A673 (cell line): ENCODE data around the gene PWWP2A. TPM values are rescaled to one million over a fixed set of nuclear protein-coding genes. Genes with fewer than 3 reads are reported as not detected.

Experiments used
- BruUV-seq: library from RNA; stranded (reverse); fragments of 400-500 nt; replicated peaks from 2 replicates; lab custom pipeline; 2021; lab: Mats Ljungman, UMichigan
- CTCF ChIA-PET: fragments of 300-600 bp; sonication (Branson Sonifier 250); formaldehyde crosslinking; loops from one replicate; lab custom pipeline; 2022; ENCODE audit warnings: antibody characterized with exemption; lab: Charles Lee
- POLR2A ChIA-PET: fragments of 300-600 bp; sonication (Branson Sonifier 250); formaldehyde crosslinking; loops from one replicate; lab custom pipeline; 2022; ENCODE audit warnings: antibody characterized with exemption; ENCODE audit not compliant: low non-redundant PET; lab: Charles Lee
- DNase-seq: peaks from one replicate; pipeline ENCODE4 v3.0.0-alpha.2; 2015; ENCODE audit warnings: low spot score
- H3K27ac ChIP-seq: fragments of 200-600 bp; sonication (generic); 2 replicates; pipeline ENCODE4 v1.5.1; 2016; ENCODE audit warnings: mixed run types, low read depth, mild to moderate bottlenecking, mixed read lengths, antibody characterized with exemption, low read length; ENCODE audit not compliant: poor library complexity, severe bottlenecking
- H3K27me3 ChIP-seq: fragments of 200-600 bp; sonication (generic); replicated peaks from 2 replicates; pipeline ENCODE4 v1.6.1; 2017; ENCODE audit warnings: mixed run types, low read depth, mild to moderate bottlenecking, mixed read lengths, antibody characterized with exemption, low read length; ENCODE audit not compliant: insufficient read depth, poor library complexity
- H3K36me3 ChIP-seq: fragments of 200-600 bp; sonication (generic); 2 replicates; pipeline ENCODE4 v1.6.1; 2016; ENCODE audit warnings: mixed run types, mild to moderate bottlenecking, mixed read lengths, antibody characterized with exemption, low read length; ENCODE audit not compliant: insufficient read depth, poor library complexity, severe bottlenecking
- H3K4me1 ChIP-seq: fragments of 200-600 bp; sonication (generic); 2 replicates; pipeline ENCODE4 v1.6.1; 2017; ENCODE audit warnings: mixed run types, mild to moderate bottlenecking, mixed read lengths, antibody characterized with exemption, low read length; ENCODE audit not compliant: insufficient read depth, poor library complexity, severe bottlenecking
- H3K4me3 ChIP-seq: fragments of 200-600 bp; sonication (generic); 2 replicates; pipeline ENCODE4 v1.5.1; 2016; ENCODE audit warnings: low read depth, mixed run types, mild to moderate bottlenecking, mixed read lengths, low read length; ENCODE audit not compliant: poor library complexity, severe bottlenecking
- H3K9me3 ChIP-seq: fragments of 200-600 bp; sonication (generic); 2 replicates; pipeline ENCODE4 v1.6.1; 2016; ENCODE audit warnings: mixed run types, low read depth, mild to moderate bottlenecking, mixed read lengths, antibody characterized with exemption, low read length; ENCODE audit not compliant: poor library complexity, severe bottlenecking
- EZH2 ChIP-seq: fragments of 200-600 bp; sonication (generic); IDR thresholded peaks from 2 replicates; pipeline ENCODE4 v1.6.1; 2017; ENCODE audit warnings: borderline replicate concordance, low read depth, mild to moderate bottlenecking, mixed read lengths, antibody characterized with exemption, low read length; ENCODE audit not compliant: poor library complexity, severe bottlenecking
- intact Hi-C: fragments of 100-400 bp; cut with micrococcal nuclease; formaldehyde crosslinking; loops from one replicate; pipeline ENCODE4 v1.10.0; 2022; ENCODE audit not compliant: unreplicated experiment
- total RNA-seq: library from RNA; stranded (reverse); gene quantifications from 2 replicates; pipeline ENCODE4 v1.2.3, GENCODE V29; 2021
- TF ChIP-seq, protein P1 (sequence below): fragments of 300-800, 200-600 bp; sonication (generic); conservative IDR thresholded peaks from 2 replicates; pipeline ENCODE4 v1.5.1; 2017; ENCODE audit warnings: low read depth, mild to moderate bottlenecking, antibody characterized with exemption, low read length, moderate library complexity, mixed read lengths

PWWP2A gene
- total RNA-seq, 1 experiment from 2014 or later: 17.7 TPM

DNA sequence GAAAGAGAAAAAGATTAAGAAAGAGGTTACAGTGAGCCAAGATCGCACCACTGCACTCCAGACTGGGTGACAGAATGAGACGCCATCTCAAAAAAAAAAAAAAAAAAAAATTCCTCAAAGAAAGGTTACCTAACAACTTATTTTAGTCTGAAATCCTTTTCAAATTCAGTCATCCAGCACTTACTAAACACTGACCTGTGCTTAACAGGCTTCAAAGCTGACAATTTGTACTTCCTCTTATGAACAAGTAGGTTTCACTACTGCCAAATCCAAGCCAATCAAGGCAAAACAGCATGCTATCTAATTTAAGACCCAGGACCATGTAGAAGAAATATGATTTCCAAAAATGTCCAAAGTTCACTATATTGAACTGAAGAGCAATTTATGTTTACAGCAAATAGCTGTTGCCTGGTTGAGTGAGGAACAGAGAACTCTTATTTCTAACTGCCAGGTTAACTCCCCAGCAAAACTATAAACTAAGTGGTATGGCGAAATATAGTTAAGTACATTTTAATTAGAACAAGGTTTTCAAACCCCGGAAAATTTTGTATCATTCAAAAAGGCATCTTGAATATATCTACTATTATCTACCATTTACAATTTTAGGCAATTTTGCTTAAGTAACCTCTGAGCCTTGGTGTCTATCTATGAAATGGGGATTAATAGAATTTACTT is 13.4 kb downstream of the PWWP2A start:
- TF ChIP-seq, protein P1, sequence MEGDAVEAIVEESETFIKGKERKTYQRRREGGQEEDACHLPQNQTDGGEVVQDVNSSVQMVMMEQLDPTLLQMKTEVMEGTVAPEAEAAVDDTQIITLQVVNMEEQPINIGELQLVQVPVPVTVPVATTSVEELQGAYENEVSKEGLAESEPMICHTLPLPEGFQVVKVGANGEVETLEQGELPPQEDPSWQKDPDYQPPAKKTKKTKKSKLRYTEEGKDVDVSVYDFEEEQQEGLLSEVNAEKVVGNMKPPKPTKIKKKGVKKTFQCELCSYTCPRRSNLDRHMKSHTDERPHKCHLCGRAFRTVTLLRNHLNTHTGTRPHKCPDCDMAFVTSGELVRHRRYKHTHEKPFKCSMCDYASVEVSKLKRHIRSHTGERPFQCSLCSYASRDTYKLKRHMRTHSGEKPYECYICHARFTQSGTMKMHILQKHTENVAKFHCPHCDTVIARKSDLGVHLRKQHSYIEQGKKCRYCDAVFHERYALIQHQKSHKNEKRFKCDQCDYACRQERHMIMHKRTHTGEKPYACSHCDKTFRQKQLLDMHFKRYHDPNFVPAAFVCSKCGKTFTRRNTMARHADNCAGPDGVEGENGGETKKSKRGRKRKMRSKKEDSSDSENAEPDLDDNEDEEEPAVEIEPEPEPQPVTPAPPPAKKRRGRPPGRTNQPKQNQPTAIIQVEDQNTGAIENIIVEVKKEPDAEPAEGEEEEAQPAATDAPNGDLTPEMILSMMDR: no peak
- no peak for TF ChIP-seq EZH2
- no peaks in the 10 kb centered on the region for H3K36me3 ChIP-seq
- H3K9me3 ChIP-seq: no peaks in the 10 kb centered on the region
- ChIA-PET POLR2A (no interaction called here), CTCF (no interaction called here)
- intact Hi-C loops: no loop called here
- no peak overlapping the region for H3K27ac ChIP-seq
- no peak for DNase-seq
- H3K27me3 ChIP-seq: no peaks in the 10 kb centered on the region
- H3K4me3 ChIP-seq: no peak overlapping the region
- BruUV-seq: no TSS peak
- peaks cover 44% of the 10 kb centered on the region for H3K4me1 ChIP-seq

DNA sequence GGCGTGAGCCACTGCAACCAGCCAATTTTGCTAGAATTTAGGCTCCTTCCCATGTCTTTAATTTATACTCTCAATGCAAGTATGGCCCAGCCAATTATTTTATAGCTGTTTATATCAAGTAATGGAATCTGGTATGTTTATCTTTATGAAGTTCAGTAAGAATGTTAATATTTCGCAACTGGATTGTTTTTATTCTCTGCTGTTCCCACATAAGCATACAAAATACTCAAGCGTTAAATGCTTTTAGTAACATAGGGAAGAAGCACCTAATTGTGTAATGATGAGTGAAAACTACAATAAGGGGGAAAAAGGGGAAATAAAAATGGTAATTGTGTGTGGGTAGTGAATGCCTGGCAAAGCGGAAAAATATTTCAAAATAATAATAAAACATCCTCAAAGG is 21.3 kb downstream of the PWWP2A start:
- intact Hi-C loops: no loop called here
- no TSS peak for BruUV-seq
- no peak overlapping the region for H3K4me3 ChIP-seq
- DNase-seq: no peak
- H3K27ac ChIP-seq: no peak overlapping the region
- ChIA-PET POLR2A (no interaction called here), CTCF (no interaction called here)
- TF ChIP-seq EZH2: no peak
- TF ChIP-seq, protein P1: no peak
- peaks cover 8% of the 10 kb centered on the region for H3K36me3 ChIP-seq
- no peaks in the 10 kb centered on the region for H3K9me3 ChIP-seq
- no peaks in the 10 kb centered on the region for H3K27me3 ChIP-seq
- peaks cover 7% of the 10 kb centered on the region for H3K4me1 ChIP-seq

DNA sequence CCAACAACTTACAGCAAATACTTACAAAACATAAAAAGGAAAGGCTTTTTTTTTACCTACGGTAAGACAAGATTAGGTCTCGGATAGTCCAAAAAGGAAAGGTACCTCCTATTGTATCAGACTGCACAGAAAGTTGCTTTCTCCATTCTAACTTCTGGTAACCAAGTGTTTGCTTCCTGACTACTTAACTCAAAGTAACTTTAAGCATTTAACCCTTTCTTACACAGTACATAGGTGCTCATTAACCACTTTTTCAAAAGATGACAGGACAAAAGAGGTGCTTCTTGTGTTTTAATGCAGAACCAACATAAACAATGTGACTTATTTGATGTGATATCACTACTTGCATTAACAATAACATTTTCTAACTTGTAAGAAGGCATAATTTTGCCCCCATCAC is 23.1 kb downstream of the PWWP2A start:
- Histone ChIP-seq H3K4me3 (no peak overlapping the region), H3K27me3 (no peaks in the 10 kb centered on the region), H3K9me3 (no peaks in the 10 kb centered on the region), H3K27ac (no peak overlapping the region), H3K36me3 (peaks cover 10% of the 10 kb centered on the region), H3K4me1 (no peaks in the 10 kb centered on the region)
- DNase-seq: no peak
- intact Hi-C loops: no loop called here
- no peak for TF ChIP-seq EZH2
- no TSS peak for BruUV-seq
- CTCF ChIA-PET: no interaction called here
- POLR2A ChIA-PET: no interaction called here
